H9 (cell line): ENCODE measurements around the gene CACNA1A. TPM values are rescaled to one million over a fixed set of nuclear protein-coding genes. Genes with fewer than 3 reads are reported as not detected.
A peak's percentile ranks its signal among the peaks of the same experiment; 100 is the strongest.

ENCODE experiments used
- DNase-seq: peaks from one replicate; pipeline ENCODE4 v3.0.0-alpha.2; 2017
- H2AFZ ChIP-seq: one replicate; pipeline ENCODE4 v1.6.1; 2013; ENCODE audit warnings: mild to moderate bottlenecking, low read length, control low read depth, moderate library complexity
- H2AK5ac ChIP-seq: 2 replicates; pipeline ENCODE4 v1.6.1; 2013; ENCODE audit warnings: low read length, control low read depth, mixed read lengths; ENCODE audit not compliant: insufficient read length
- H2BK120ac ChIP-seq: one replicate; pipeline ENCODE4 v1.6.1; 2013; ENCODE audit warnings: low read depth, mild to moderate bottlenecking, low read length, control low read depth, inconsistent platforms; ENCODE audit not compliant: poor library complexity, severe bottlenecking
- H2BK12ac ChIP-seq: 2 replicates; pipeline ENCODE4 v1.6.1; 2013; ENCODE audit warnings: low read length, control low read depth, mixed read lengths, low read depth; ENCODE audit not compliant: insufficient read length
- H2BK15ac ChIP-seq: 2 replicates; pipeline ENCODE4 v1.6.1; 2013; ENCODE audit warnings: low read depth, low read length, control low read depth
- H2BK20ac ChIP-seq: one replicate; pipeline ENCODE4 v1.6.1; 2013; ENCODE audit warnings: low read depth, mild to moderate bottlenecking, low read length, control low read depth, inconsistent platforms; ENCODE audit not compliant: poor library complexity, severe bottlenecking
- H2BK5ac ChIP-seq: 2 replicates; pipeline ENCODE4 v1.6.1; 2013; ENCODE audit warnings: low read length, control low read depth, mixed read lengths; ENCODE audit not compliant: insufficient read length
- H3K14ac ChIP-seq: 2 replicates; pipeline ENCODE4 v1.6.1; 2013; ENCODE audit warnings: low read length, control low read depth; ENCODE audit not compliant: insufficient read depth
- H3K18ac ChIP-seq: 2 replicates; pipeline ENCODE4 v1.6.1; 2013; ENCODE audit warnings: low read depth, mild to moderate bottlenecking, mixed read lengths, low read length, control low read depth; ENCODE audit not compliant: insufficient read length
- H3K23ac ChIP-seq: 2 replicates; pipeline ENCODE4 v1.6.1; 2013; ENCODE audit warnings: low read length, control low read depth, mixed read lengths, low read depth; ENCODE audit not compliant: insufficient read length
- H3K23me2 ChIP-seq: 2 replicates; pipeline ENCODE4 v1.6.1; 2013; ENCODE audit warnings: low read depth, mild to moderate bottlenecking, mixed read lengths, low read length, control low read depth; ENCODE audit not compliant: insufficient read length, poor library complexity, severe bottlenecking
- H3K27ac ChIP-seq: 2 replicates; pipeline ENCODE4 v1.5.1; 2013; ENCODE audit warnings: low read length, control low read depth, mixed read lengths, low read depth; ENCODE audit not compliant: insufficient read length
- H3K27me3 ChIP-seq: 2 replicates; pipeline ENCODE4 v1.6.1; 2013; ENCODE audit warnings: low read length, control low read depth, inconsistent platforms; ENCODE audit not compliant: insufficient read depth
- H3K4ac ChIP-seq: 2 replicates; pipeline ENCODE4 v1.6.1; 2013; ENCODE audit warnings: low read depth, mild to moderate bottlenecking, control low read depth, inconsistent platforms, low read length, moderate library complexity
- H3K4me1 ChIP-seq: 2 replicates; pipeline ENCODE4 v1.6.1; 2013; ENCODE audit warnings: low read length, control low read depth, inconsistent platforms; ENCODE audit not compliant: insufficient read depth
- H3K4me2 ChIP-seq: 2 replicates; pipeline ENCODE4 v1.6.1; 2013; ENCODE audit warnings: low read length, control low read depth, mixed read lengths; ENCODE audit not compliant: insufficient read length, insufficient read depth
- H3K56ac ChIP-seq: 2 replicates; pipeline ENCODE4 v1.6.1; 2013; ENCODE audit warnings: low read depth, mild to moderate bottlenecking, mixed read lengths, low read length, control low read depth; ENCODE audit not compliant: insufficient read length
- H3K79me1 ChIP-seq: 2 replicates; pipeline ENCODE4 v1.6.1; 2013; ENCODE audit warnings: low read depth, mild to moderate bottlenecking, moderate library complexity, low read length, control low read depth, inconsistent platforms; ENCODE audit not compliant: insufficient read depth, poor library complexity, severe bottlenecking
- H3K79me2 ChIP-seq: 2 replicates; pipeline ENCODE4 v1.6.1; 2013; ENCODE audit warnings: low read length, control low read depth, inconsistent platforms; ENCODE audit not compliant: insufficient read depth
- H3K9ac ChIP-seq: 2 replicates; pipeline ENCODE4 v1.6.1; 2013; ENCODE audit warnings: low read length, control low read depth, mixed read lengths; ENCODE audit not compliant: insufficient read length; ENCODE audit errors: extremely low read depth
- H3K9me3 ChIP-seq: one replicate; pipeline ENCODE4 v1.6.1; 2013; ENCODE audit warnings: low read depth, low read length, inconsistent platforms; ENCODE audit not compliant: control insufficient read depth
- H3T11ph ChIP-seq: one replicate; pipeline ENCODE4 v1.6.1; 2013; ENCODE audit warnings: mild to moderate bottlenecking, low read length, control low read depth, inconsistent platforms
- H4K20me1 ChIP-seq: one replicate; pipeline ENCODE4 v1.6.1; 2013; ENCODE audit not compliant: control insufficient read depth, insufficient read length, insufficient read depth
- H4K5ac ChIP-seq: 2 replicates; pipeline ENCODE4 v1.6.1; 2013; ENCODE audit warnings: low read depth, mild to moderate bottlenecking, mixed read lengths, low read length, control low read depth; ENCODE audit not compliant: insufficient read length
- H4K8ac ChIP-seq: replicated peaks from 2 replicates; pipeline ENCODE4 v1.6.1; 2013; ENCODE audit warnings: low read length, control low read depth, mixed read lengths, low read depth; ENCODE audit not compliant: insufficient read length
- H4K91ac ChIP-seq: 2 replicates; pipeline ENCODE4 v1.6.1; 2013; ENCODE audit warnings: low read depth, mild to moderate bottlenecking, moderate library complexity, mixed read lengths, low read length, control low read depth; ENCODE audit not compliant: insufficient read length
- H3K27ac Mint-ChIP-seq, 3 experiments: 2 replicates in 2 of 3; 3 replicates in 1 of 3; pipeline ENCODE4 v1.8.0; 2020 to 2021; ENCODE audit warnings: mixed read lengths in 3 of 3, mild to moderate bottlenecking in 1 of 3, moderate library complexity in 1 of 3
- H3K27me3 Mint-ChIP-seq: 2 replicates; pipeline ENCODE4 v1.8.0; 2021; ENCODE audit warnings: low read depth, mild to moderate bottlenecking, moderate library complexity, mixed read lengths
- H3K36me3 Mint-ChIP-seq, 3 experiments: 2 replicates in 2 of 3; 3 replicates in 1 of 3; pipeline ENCODE4 v1.8.0; 2020 to 2021; ENCODE audit warnings: low read depth in 3 of 3, mixed read lengths in 3 of 3; ENCODE audit not compliant: insufficient read depth in 1 of 3
- H3K4me1 Mint-ChIP-seq, 2 experiments: 2 replicates each; pipeline ENCODE4 v1.8.0; 2020; ENCODE audit warnings: mixed read lengths in 2 of 2
- H3K4me3 Mint-ChIP-seq, 2 experiments: 2 replicates in 1 of 2; 3 replicates in 1 of 2; pipeline ENCODE4 v1.8.0; 2020 to 2021; ENCODE audit warnings: mild to moderate bottlenecking in 2 of 2, mixed read lengths in 2 of 2, moderate library complexity in 1 of 2
- H3K9me3 Mint-ChIP-seq, 2 experiments: 2 replicates in 1 of 2; 3 replicates in 1 of 2; pipeline ENCODE4 v1.8.0; 2020; ENCODE audit warnings: mild to moderate bottlenecking in 2 of 2, mixed read lengths in 2 of 2, moderate library complexity in 1 of 2
- CTCF ChIP-seq: fragments of 200-600 bp; sonication (generic); conservative IDR thresholded peaks from 3 replicates; pipeline ENCODE4 v1.8.0; 2021; ENCODE audit warnings: antibody characterized with exemption, mild to moderate bottlenecking
- WGBS: extraction: QIAGEN DNeasy Blood & Tissue Kit; methylation state at CpG from one replicate; pipeline ENCODE4 v1.1.7; 2013; ENCODE audit warnings: missing lambda C conversion rate, low lambda C conversion rate, mixed read lengths; ENCODE audit not compliant: insufficient read length; ENCODE audit errors: extremely low coverage; 5-methylcytosine and 5-hydroxymethylcytosine counted together
- long read RNA-seq: library from polyadenylated mRNA; unstranded; transcript quantifications from one replicate; pipeline ENCODE4 v2.0.0, GENCODE V29; 2020
- total RNA-seq: library from RNA; stranded (reverse); gene quantifications from 2 replicates; pipeline ENCODE4 v1.2.1, GENCODE V29; 2021

The CACNA1A gene
- total RNA-seq: 7.9 and 8.0 TPM in 2 replicates
- long read RNA-seq: 0 reads

- no peak within 1 kb of the TSS for H2BK5ac ChIP-seq
- no peak within 1 kb of the TSS for H2BK20ac ChIP-seq
- H2AK5ac ChIP-seq: no peak within 1 kb of the TSS
- no peak within 1 kb of the TSS for H4K5ac ChIP-seq
- no peak within 1 kb of the TSS for H3K23ac ChIP-seq
- H3K18ac ChIP-seq: peak within 1 kb of the TSS; percentile 39
- no peak within 1 kb of the TSS for H4K91ac ChIP-seq
- peak within 1 kb of the TSS; percentile 65 for H2BK120ac ChIP-seq
- Mint-ChIP-seq H3K4me3 (peak within 1 kb of the TSS; percentile 81 to 95), H3K27me3 (peaks cover 79% of the 10 kb centered on the region), H3K4me1 (peaks cover 19 to 32% of the 10 kb centered on the region in 2 experiments), H3K9me3 (no peaks in the 10 kb centered on the region; a peak in 1 of 5 replicates), H3K27ac (peak within 1 kb of the TSS in 1 of 3 experiments; percentile 89; a peak in 3 of 7 replicates), H3K36me3 (peaks cover 10 to 17% (median 12%) of the 10 kb centered on the region in 3 experiments; a peak in 6 of 7 replicates)
- no peaks in the 10 kb centered on the region for H3K79me2 ChIP-seq
- H3K4ac ChIP-seq: no peak within 1 kb of the TSS
- peak within 1 kb of the TSS; percentile 4 for H3K9ac ChIP-seq
- H3K27me3 ChIP-seq: no peaks in the 10 kb centered on the region; the same call in 1 of the 2 replicates
- TF ChIP-seq CTCF: no peak
- no peak within 1 kb of the TSS for H3T11ph ChIP-seq
- H3K14ac ChIP-seq: peak within 1 kb of the TSS; percentile 38; the same call in 1 of the 2 replicates
- no peaks in the 10 kb centered on the region for H3K79me1 ChIP-seq
- H3K4me2 ChIP-seq: peak within 1 kb of the TSS; percentile 93
- H3K4me1 ChIP-seq: no peaks in the 10 kb centered on the region; the same call in 1 of the 2 replicates
- H2BK12ac ChIP-seq: no peak within 1 kb of the TSS
- H4K8ac ChIP-seq: no peak within 1 kb of the TSS
- no peak within 1 kb of the TSS for H2BK15ac ChIP-seq
- no peaks in the 10 kb centered on the region for H4K20me1 ChIP-seq
- H3K56ac ChIP-seq: no peak within 1 kb of the TSS
- no peaks in the 10 kb centered on the region for H3K9me3 ChIP-seq
- no peak for DNase-seq
- WGBS: no CpG with 5 or more reads among the region's 21 CpGs
- no peak within 1 kb of the TSS for H3K27ac ChIP-seq
- peaks cover 14% of the 10 kb centered on the region for H3K23me2 ChIP-seq
- no peak within 1 kb of the TSS for H2AFZ ChIP-seq
Measured at GRCh38 chr19:13506471-13506820, at the start of gene CACNA1A. Gene CACNA1A, minus strand, starts transcription at chr19:13506479. Its CDS starts 255 bp downstream, at chr19:13506224.
